ENCODE measurements around the gene GLI1. TPM values are rescaled to one million over a fixed set of nuclear protein-coding genes. Genes with fewer than 3 reads are reported as not detected.

GLI1 gene
- total and polyA plus RNA-seq, 2 of the 13 experiments (the other 11 are each of a cell fraction or from before 2014, with no cell fraction given), result 0.09 to 0.20 TPM

DNA sequence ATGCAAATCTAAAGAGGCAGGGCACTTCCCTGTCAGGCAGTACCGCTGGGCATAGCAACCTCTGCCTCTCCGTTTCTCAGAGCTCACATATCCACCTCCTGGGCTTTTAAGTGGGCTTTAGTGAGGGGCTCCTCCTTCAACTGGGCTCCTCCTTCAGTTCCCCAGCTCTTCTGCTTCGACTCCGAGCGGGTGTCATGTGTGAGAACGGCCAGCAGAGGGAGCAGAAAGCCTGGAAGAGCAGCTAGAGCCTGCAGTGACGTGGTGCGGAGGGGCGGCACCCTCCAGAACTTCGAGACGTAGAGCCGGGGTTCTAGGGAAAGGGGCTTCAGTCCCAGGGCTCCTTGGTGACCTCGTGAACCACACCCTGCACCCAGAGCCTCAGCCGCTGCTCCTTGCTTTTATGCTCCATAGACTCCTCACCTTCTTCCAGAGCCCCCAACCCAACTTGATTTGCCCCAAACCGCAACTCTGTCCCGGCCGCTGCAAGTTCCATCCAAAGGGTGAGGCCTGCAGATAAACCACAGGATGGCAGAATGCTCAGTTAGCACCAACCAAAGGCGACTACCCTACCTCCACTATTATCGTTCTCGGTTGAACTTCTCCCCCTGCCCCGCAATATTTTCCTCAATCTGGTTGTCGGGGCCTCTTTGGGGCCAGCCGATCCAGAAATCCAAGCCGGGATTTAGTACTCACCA, 383 bp upstream of the GLI1 start (continued):
- TF ChIP-seq REXO4 (CRISPR knock-in tag; IDR thresholded peaks at IDR 0.05; ENCODE audit: borderline replicate concordance) (no peak), TCF12 (IDR thresholded peaks at IDR 0.05) (no peak), TCF12 (CRISPR knock-in tag; IDR thresholded peaks at IDR 0.05) (no peak), XRCC5 (optimal IDR thresholded peaks at IDR 0.05; ENCODE audit: low read length) (peak; percentile 92), MATR3 (CRISPR knock-in tag; IDR thresholded peaks at IDR 0.05) (no peak), RARG (CRISPR knock-in tag; IDR thresholded peaks at IDR 0.05; ENCODE audit: low read depth) (no peak), ZNF788 (CRISPR knock-in tag; IDR thresholded peaks at IDR 0.05; ENCODE audit: borderline replicate concordance) (peak; percentile 60; the same call in 1 of the 2 replicates), THAP7 (CRISPR knock-in tag; IDR thresholded peaks at IDR 0.05) (0 out of 2 replicates have a peak, but pooled peaks have one; percentile 27), ZKSCAN8 (CRISPR knock-in tag; IDR thresholded peaks at IDR 0.05; ENCODE audit: borderline replicate concordance) (no peak), KDM4B (CRISPR knock-in tag; IDR thresholded peaks at IDR 0.05) (no peak), KAT7 (CRISPR knock-in tag; IDR thresholded peaks at IDR 0.05; ENCODE audit: borderline replicate concordance) (no peak), SP5 (CRISPR knock-in tag; IDR thresholded peaks at IDR 0.05; ENCODE audit: borderline replicate concordance, low read depth) (peak; percentile 28; the same call in 1 of the 2 replicates), ZNF230 (CRISPR knock-in tag; IDR thresholded peaks at IDR 0.05) (peak; percentile 78; the same call in 1 of the 2 replicates), ZNF235 (CRISPR knock-in tag; IDR thresholded peaks at IDR 0.05; ENCODE audit: borderline replicate concordance) (peak; percentile 68; the same call in 1 of the 2 replicates), WIZ (CRISPR knock-in tag; IDR thresholded peaks at IDR 0.05) (no peak), ZMYM3 (CRISPR knock-in tag; IDR thresholded peaks at IDR 0.05) (peak; percentile 68; the same call in 1 of the 2 replicates), GPBP1L1 (CRISPR knock-in tag; IDR thresholded peaks at IDR 0.05) (no peak), FOXO1 (CRISPR knock-in tag; IDR thresholded peaks at IDR 0.05) (no peak), ZNF256 (CRISPR knock-in tag; conservative IDR thresholded peaks at IDR 0.05) (no peak), CSRNP1 (CRISPR knock-in tag; IDR thresholded peaks at IDR 0.05) (no peak; the same call in 1 of the 2 replicates)
- TF ChIP-seq, protein P1, sequence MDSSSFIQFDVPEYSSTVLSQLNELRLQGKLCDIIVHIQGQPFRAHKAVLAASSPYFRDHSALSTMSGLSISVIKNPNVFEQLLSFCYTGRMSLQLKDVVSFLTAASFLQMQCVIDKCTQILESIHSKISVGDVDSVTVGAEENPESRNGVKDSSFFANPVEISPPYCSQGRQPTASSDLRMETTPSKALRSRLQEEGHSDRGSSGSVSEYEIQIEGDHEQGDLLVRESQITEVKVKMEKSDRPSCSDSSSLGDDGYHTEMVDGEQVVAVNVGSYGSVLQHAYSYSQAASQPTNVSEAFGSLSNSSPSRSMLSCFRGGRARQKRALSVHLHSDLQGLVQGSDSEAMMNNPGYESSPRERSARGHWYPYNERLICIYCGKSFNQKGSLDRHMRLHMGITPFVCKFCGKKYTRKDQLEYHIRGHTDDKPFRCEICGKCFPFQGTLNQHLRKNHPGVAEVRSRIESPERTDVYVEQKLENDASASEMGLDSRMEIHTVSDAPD (CRISPR knock-in tag; IDR thresholded peaks at IDR 0.05), result no peak
- TF ChIP-seq, protein P2, sequence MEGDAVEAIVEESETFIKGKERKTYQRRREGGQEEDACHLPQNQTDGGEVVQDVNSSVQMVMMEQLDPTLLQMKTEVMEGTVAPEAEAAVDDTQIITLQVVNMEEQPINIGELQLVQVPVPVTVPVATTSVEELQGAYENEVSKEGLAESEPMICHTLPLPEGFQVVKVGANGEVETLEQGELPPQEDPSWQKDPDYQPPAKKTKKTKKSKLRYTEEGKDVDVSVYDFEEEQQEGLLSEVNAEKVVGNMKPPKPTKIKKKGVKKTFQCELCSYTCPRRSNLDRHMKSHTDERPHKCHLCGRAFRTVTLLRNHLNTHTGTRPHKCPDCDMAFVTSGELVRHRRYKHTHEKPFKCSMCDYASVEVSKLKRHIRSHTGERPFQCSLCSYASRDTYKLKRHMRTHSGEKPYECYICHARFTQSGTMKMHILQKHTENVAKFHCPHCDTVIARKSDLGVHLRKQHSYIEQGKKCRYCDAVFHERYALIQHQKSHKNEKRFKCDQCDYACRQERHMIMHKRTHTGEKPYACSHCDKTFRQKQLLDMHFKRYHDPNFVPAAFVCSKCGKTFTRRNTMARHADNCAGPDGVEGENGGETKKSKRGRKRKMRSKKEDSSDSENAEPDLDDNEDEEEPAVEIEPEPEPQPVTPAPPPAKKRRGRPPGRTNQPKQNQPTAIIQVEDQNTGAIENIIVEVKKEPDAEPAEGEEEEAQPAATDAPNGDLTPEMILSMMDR (CRISPR knock-in tag; IDR thresholded peaks at IDR 0.05), result peak; percentile 96
- TF ChIP-seq, protein P3, sequence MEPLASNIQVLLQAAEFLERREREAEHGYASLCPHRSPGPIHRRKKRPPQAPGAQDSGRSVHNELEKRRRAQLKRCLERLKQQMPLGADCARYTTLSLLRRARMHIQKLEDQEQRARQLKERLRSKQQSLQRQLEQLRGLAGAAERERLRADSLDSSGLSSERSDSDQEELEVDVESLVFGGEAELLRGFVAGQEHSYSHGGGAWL (CRISPR knock-in tag; IDR thresholded peaks at IDR 0.05), result no peak

Data from HepG2 (cell line).